ENCODE data around the gene SIX5.
"Not testable (repeated sequence)": the region's sequence is repeated elsewhere in the genome, so short reads cannot be mapped to it uniquely, and the experiment has no call there.

Gene SIX5

DNA sequence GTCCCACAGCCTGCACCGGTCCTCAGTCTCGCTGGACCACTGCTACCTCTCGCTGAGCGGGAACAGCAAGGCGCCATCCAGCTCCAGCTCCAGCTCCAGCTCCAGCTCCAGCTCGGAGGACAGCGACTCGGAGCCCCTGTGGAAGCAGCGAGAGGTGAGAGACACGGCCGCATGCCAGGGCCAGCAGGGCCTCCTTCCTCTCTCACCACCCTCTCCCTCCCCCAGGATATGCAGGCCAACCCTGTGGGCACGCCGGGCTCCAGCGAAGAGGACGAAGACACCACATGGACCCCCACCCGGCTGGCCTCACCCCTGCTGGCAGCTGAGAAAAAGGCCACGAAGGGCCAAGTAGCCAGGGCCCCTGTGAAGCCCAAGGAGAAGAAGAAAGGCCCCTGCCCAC, 7.3 kb downstream of the SIX5 start:
- no peak for DNase-seq (ENCODE audit: low read depth in 2 of 3, low spot score in 2 of 3)

DNA sequence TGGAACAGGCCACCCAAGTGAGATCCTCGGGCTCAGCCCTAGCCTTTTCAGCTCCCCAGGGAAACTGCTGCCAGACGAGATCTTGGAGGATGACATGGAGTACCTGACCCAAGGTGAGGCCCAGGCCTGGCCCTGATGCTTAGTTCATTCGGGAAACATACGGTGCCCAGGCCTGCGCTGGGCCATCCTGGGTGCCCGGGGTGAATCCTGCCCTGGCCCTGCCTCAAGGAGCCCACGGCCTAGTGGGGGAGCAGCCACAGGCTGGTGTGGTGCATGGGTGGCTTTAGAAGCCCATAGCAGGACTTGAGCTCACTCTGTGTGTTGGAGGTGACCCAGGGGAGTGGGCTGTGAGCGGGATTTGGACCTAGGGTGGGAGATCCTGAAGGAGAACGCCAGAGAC, 10.1 kb downstream of the SIX5 start:
- DNase-seq (ENCODE audit: low read depth in 2 of 3, low spot score in 2 of 3), result no peak

DNA sequence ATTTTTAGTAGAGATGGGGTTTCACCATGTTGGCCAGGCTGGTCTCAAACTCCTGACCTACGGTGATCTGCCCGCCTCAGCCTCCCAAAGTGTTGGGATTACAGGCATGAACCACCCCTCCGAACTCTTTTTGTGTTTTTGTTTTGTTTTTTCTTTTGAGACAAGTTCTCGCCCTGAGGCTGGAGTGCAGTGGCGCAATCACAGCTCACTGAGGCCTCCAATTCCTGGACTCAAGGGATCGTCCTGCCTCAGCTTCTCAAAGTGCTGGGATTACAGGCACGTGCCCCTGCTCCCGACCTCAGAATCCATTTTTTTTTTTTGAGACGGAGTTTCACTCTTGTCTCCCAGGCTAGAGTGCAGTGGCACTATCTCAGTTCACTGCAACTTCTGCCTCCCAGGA, 11.4 kb downstream of the SIX5 start:
- no peak for DNase-seq (ENCODE audit: low read depth in 2 of 3, low spot score in 2 of 3)

DNA sequence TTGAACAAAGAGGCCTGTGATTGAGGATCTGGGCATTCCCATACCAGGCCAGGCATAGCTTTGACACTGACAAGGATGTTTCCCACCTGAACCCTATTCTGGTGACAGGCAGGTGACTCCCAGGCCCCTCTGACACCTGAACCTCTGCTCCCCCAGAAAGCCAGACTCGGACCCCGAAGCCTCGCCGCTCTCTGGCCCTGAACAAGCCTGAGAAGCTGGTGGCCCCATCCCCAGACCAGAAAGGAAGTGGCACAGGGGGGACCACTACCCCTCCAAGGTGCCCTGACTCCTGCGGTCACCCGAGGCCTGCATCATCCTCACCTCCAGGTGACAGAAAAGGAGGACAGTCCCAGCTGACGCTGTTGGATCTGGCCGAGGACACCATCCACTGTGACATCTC, 14.7 kb downstream of the SIX5 start:
- DNase-seq (ENCODE audit: low read depth in 2 of 3, low spot score in 2 of 3), result no peak

DNA sequence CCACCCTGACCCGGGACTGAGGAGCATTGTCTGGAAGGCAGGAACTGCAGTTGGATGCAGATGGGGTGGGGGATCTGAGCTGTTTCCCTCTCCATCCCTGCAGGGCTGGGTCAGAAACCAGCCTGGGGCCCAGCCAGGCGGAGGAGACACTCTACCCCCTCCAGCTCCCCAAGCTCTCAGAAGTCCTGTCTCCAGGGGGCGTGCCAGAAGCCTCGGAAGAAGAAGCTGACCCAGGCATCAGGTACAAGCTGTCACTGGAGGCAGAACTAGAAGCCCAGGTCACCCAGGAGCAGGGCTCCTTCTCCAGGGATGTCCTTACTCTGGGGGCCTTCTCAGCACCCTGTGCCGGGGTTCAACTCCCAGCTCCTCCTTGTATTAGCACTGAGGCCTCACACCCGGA, 15.5 kb downstream of the SIX5 start:
- DNase-seq (ENCODE audit: low read depth in 2 of 3, low spot score in 2 of 3), result no peak

DNA sequence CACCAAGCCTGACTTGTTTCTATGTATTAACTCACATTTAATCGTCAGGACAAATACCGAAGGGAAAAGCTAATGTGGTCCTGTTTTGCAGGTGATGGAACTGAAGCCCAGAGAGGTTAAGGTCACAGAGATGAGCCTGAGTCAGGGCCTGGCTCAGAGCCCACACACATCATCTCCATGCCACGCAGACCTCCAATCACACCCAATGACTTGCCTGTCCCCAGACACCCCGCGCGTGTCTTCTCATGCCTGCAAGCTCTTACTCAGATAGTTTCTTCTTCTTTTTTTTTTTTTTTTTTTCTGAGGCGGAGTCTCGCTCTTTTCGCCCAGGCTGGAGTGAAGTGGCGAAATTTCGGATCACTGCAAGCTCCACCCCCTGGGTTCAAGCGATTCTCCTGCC, 16.4 kb downstream of the SIX5 start:
- DNase-seq (ENCODE audit: low read depth in 2 of 3, low spot score in 2 of 3), result no peak

DNA sequence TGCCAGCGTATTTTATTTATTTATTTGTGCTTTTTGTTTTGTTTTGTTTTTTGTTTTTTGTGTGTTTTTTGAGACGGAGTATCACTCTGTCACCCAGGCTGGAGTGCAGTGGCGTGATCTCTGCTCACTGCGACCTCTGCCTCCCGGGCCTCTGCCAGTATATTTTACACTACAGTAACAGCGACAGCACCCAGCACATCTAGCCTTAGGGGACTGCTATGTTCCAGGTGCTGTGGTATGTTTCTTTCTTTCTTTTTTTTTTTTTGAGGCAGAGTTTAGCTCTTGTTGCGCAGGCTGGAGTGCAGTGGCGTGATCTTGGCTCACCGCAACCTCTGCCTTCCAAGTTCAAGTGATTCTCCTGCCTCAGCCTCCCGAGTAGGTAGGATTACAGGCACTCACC, 17.6 kb downstream of the SIX5 start:
- not testable (repeated sequence) for DNase-seq (ENCODE audit: low read depth in 2 of 3, low spot score in 2 of 3)

DNA sequence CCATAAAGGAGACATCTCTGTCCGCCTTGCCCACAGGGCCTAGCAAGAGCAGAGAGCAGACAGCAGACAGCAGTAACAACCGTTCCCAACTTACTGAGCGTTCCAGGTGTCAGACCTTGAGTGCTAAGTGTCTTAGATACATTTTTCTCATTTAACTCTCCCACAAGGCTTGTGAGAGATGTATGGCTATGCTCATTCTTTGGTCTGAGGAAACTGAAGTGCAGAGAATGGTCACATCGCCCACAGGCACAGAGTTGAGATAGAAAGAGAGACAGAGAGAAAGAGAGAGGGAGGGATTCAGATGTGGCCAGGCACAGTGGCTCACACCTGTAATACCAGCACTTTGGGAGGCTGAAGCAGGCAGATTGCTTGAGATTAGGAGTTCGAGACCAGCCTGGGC, 21.5 kb downstream of the SIX5 start:
- no peak for DNase-seq (ENCODE audit: low read depth in 2 of 3, low spot score in 2 of 3)

DNA sequence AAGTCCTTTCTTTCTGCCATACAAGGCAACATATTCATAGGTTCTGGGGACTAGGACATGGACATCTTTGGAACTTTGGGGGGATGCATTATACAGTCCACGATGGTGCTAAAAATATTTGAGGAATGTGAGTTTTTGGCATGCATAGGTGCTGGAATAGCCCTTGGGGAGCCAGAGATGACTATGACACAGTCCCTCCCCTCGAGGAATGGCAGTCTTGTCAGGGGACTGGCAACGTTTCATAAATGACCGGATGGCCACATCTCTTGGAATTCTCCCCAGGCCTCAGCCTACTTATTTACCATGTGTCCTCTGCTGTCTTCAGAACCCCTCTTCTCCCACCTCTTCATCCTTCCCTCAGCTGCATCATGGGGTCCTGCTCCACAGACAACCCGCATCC, 22.2 kb downstream of the SIX5 start:
- DNase-seq (ENCODE audit: low read depth in 2 of 3, low spot score in 2 of 3), result no peak

DNA sequence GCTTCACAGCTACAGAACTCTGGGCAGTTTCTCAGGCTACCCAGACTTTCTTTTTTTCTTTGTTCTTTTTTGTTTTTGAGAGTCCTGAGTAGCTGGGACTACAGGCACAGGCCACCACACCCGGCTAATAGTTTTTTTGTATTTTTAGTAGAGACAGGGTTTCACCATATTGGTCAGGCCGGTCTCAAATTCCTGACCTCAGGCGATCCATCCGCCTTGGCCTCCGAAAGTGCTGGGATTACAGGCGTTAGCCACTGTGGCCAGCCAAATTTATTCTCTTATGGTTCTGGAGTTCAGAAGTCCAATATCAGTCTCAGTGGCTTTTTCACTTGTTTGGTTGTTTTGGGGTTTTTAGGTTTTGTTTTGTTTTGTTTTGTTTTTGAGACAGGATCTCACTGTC, 23.4 kb downstream of the SIX5 start:
- no peak for DNase-seq (ENCODE audit: low read depth in 2 of 3, low spot score in 2 of 3)

DNA sequence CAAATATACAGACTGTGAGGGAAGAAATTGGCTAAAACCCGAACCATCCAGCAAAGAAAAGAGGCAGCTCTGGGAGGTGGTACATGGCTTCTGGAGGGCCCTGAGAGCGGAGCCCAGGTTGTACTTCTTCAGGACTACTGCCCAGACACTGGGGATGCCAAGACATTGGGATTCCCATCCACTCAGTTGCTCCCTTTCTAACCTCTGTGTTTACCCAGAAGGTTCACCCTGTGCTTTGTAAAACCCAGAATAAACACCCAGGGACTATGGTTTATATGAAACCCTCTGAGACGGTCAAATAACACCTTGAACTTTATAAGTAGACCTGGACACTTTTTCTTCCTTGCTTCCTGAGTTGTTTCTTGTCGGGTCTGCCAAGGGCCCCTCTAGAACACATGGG, 26.1 kb downstream of the SIX5 start:
- no peak for DNase-seq (ENCODE audit: low read depth in 2 of 3, low spot score in 2 of 3)

DNA sequence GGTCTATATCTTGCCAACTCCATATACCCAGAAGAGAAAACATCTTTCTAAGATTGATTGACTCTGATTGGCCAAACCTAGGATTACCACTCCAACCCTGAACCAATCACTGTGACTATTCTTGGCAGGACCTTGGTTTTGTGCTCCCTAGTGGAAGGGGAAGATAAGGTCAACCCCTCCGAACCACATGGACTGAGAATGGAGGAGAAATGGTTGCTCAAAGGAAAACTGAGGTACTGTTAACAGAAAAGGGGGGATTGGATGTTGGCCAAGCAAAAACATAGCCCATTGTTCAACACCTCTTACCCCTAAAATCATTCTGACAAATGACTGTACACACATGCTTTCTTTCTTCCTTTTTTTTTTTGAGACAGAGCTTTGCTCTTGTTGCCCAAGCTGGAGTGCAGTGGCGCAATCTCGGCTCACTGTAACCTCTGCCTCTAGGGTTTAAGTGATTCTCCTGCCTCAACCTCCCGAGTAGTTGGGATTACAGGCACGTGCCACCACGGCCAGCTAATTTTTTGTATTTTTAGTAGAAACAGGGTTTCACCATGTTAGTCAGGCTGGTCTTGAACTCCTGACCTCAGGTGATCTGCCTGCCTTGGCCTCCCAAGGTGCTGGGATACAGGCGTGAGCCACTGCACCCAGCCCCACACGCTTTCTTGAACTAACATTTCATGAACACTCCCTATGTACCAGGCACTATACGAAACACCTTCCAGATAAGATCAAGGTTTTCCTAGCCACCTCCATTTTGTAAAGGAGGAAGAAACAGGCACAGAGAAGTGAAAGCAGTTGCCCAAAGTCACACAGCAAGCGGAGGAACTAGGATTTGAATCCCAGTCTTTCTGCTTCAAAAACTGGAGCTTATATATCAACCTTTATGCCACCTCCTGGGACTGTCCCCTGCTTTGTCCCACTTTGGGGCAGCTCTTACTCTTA, 29.3 kb downstream of the SIX5 start:
- no peak for DNase-seq (ENCODE audit: low read depth in 2 of 3, low spot score in 2 of 3)

DNA sequence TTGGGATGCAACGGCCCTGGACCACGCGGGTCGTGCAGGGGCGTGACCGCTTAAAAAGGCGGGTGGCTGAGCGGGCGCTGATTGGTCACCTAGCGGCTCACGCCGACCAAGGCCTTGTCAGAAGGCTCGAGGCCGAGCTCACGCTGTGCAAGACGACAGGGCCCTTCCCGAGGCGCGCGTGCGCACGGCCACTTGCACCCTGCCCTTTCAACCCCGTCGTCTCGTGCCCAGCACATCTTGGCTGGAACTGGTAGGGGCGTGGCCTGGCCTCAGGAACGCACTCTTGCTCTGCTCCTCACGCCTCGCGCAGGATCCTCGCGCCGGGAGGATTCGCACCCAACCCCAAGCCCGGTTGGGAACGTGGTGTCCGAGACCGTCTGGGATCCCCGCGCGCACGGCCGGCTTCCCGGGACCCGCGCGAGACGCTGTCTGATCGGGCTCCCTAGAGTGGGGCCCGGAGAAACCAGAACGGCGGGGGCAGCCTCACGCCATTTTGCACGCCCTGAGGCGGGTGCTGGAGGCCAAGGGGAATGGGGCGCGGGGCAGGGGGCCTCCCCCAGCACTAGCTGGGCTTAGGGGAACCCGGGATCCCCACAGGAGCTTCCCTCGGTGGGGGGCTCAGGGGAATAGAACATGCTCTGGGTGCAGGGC, 35.8 kb downstream of the SIX5 start, which contains the start of gene MEIOSIN:
TSS of gene MEIOSIN (plus strand) at position 280 of the 651 bp plus-strand sequence. CDS start 1,938 bp downstream, outside the sequence.
- DNase-seq (ENCODE audit: low read depth in 2 of 3, low spot score in 2 of 3), result no peak

DNA sequence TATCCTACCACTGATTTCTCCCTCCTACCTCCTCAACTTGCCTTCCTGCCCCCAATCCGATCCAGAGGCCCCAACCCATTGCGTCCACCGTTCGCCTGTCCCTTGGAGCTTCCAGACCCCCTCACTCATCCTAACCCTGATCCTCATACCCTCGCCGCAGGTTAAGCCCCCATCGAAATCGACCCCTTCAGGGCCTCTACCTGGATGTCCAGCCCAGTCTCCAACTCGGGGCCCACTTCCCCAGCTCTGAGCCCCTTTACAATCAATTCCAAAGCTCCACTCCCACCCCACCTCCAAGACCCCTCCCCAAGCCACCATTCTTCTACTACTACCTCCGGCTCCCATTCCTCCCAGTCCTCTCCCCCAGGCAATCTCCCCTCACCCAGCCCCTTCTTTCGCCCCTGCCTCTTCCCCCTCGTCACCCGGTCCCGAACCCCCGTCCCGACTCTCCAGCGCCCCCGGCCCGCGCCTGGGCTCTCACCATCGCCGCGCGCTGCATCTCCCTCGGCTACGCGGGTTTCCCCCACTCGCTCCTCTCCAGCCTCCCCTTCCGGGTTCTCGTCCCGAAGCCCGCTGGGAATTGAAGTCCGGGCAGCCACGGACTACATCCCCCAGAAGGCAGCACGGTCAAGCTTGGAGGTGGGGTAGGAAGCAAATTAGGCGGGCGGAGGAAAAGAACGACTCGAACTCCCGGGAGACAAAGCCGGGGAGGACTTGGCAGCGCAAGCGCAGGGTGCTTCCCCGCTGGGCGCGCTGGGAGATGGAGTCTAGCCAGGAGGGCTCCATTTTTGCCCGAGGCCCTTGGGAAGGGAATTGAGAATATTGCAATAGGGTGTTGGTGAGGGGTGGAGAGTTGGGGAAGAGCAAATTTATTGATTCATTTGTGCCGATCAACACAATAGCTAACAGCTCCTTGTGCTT, 38.4 kb downstream of the SIX5 start, which contains the start of gene FBXO46:
TSS of gene FBXO46 (minus strand) at position 529 of the 921 bp plus-strand sequence. CDS start 17,401 bp downstream, outside the sequence.
- peak; percentile 57 to 87 (median 79) for DNase-seq (ENCODE audit: low read depth in 2 of 3, low spot score in 2 of 3)

DNA sequence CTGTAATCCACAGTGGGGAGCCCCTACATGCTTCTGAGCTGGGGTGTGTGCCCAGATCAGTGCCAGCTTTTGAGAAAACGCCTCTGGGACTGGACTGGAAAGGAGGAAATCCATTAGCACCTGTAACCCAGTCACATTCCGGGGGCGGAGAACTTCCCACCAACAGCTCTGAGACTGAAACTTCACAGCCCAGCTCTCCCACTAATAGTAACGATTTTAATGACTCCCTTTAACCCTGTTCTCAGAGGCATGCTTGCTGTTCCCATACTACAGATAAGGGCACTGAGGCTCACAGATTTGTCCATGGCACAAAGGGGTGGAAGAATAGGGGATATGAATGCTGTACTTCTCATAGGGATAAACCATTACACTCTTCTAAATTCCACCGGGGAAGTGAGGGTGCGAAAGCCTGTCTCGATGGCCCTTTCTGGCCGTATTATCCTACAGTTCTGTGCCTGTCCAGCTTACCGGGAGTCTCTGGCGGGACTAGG, 39.2 kb downstream of the SIX5 start:
- no peak for DNase-seq (ENCODE audit: low read depth in 2 of 3, low spot score in 2 of 3)

DNA sequence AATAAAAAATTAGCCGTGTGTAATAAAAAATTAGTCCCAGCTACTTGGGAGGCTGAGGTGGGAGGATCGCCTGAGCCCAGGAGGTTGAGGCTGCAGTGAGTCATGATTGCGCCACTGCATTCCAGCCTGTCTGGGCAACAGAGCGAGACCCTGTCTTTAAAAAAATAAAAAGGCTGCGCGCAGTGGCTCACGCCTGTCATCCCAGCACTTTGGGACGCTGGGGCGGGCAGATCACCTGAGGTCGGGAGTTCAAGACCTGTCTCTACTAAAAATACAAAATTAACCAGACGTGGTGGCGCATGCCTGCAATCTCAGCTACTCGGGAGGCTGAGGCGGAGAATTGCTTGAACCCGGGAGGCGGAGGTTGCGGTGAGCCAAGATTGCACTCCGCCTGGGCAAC, 40.4 kb downstream of the SIX5 start:
- DNase-seq (ENCODE audit: low read depth in 2 of 3, low spot score in 2 of 3), result not testable (repeated sequence)

DNA sequence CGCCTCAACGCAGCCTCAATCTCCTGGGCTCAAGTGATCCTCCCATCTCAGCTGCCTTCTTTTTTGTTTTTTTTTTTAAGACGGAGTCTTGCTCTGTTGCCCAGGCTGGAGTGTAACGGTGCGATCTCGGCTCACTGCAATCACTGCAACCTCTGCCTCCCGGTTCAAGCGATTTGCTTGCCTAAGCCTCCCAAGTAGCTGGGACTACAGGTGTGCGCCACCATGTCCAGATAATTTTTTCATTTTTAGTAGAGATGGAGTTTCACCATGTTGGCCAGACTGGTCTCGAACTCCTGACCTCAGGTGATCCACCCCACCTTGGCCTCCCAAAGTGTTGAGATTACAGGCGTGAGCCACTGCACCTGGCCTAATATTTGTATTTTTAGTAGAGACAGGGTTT, 49.0 kb downstream of the SIX5 start:
- not testable (repeated sequence) for DNase-seq (ENCODE audit: low read depth in 2 of 3, low spot score in 2 of 3)

DNA sequence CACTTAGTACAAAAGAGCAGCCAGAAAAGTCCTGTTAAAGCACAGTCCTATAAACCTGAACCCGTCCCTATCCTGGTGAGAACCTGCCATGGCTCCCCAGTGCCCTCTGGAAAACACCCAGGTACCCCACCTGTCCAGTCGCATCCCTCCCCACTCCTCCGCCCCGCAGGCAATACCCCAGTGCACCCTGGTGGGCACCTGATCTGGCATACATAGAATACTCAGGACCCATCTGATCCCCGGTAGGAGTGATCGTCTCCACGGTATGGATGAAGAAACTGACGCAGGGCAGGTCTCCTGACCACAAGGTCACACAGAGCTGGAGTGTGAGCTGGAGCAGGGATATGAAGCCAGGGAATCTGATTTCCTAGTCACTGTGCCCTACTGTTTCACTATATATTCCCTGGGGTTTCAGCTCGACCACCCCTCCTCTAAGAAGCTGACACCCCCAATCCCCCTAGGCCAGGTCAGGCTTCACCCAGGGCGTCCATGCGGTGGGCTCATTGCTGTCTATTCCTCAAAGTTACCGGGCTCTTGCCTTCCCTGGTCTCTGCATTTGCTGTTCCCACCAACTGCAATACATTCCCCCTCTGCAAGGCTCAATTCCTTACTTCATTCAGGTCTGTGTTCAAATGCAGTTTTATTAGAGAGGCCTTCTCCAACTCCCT, 50.9 kb downstream of the SIX5 start:
- DNase-seq (ENCODE audit: low read depth in 2 of 3, low spot score in 2 of 3), result no peak

DNA sequence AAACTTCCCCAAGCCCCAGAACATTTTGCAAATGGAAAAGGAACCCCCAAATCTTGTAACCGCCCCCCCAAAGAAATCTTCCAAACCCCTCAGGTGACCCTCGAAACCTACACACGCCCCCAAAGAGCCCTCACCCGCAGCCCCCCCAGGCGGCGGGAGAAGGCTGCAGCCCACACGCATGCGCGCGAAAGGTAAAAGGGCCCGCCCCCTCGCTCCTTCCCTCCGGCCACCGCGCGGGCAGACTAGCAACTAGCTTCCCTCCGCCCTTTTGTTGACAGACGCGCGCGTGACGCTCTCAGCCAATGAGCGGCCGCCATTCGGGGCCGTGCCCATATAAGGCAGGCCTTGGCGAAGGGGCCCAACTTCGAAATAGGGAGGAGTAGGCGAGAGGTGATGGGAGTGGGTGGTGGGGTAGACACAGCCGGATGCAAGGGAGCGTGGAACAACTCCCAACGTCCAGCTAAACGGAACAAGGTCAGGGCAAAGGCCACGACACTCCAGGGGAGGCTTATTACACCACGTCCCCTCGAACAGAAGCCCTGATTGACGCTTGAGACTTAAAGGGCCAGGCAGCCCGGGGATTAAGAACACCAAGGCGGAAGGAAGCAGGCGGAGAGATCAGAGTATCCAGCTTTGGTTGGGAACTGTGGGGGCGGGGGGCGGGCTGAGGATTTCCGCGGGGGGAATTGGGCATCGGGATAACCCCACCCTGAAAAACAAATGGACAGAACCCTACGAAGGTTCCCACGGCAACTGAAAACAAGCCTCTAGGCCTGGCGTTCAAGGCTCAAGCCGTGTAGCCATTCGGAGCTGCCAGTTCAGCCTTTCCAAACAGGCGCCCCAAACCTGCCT, 51.7 kb downstream of the SIX5 start:
- DNase-seq (ENCODE audit: low read depth in 2 of 3, low spot score in 2 of 3), result peak; percentile 89 to 97 (median 93)
